Lung (tissue), 12 donors: ENCODE results near the gene PIM3. TPM values are rescaled to one million over a fixed set of nuclear protein-coding genes. Genes with fewer than 3 reads are reported as not detected.

Experiments
- ATAC-seq: fragments of 200-7000 bp; cut with Tn5 transposase; one replicate; pipeline ENCODE4 v1.9.1; 2020; ENCODE audit warnings: moderate number of reproducible peaks; ENCODE audit not compliant: insufficient read depth, low FRiP score
- DNase-seq, 3 donors: peaks; one replicate each; pipeline ENCODE4 v3.0.0-alpha.2; 2013 to 2017
- H3K27ac ChIP-seq, 2 donors: one replicate each; pipeline ENCODE4 v1.5.1; 2013; ENCODE audit warnings: mild to moderate bottlenecking in 2 of 2, moderate library complexity in 2 of 2, control low read depth in 1 of 2, inconsistent platforms in 1 of 2, low read depth in 1 of 2, low read length in 1 of 2
- H3K27me3 ChIP-seq, 3 donors: one replicate each; pipeline ENCODE4 v1.5.1; 2013; ENCODE audit warnings: low read length in 2 of 3; ENCODE audit not compliant: control insufficient read depth in 3 of 3, insufficient read depth in 3 of 3
- H3K36me3 ChIP-seq, 4 donors: one replicate each; pipeline ENCODE4 v1.5.1; 2013; ENCODE audit warnings: low read length in 4 of 4, mild to moderate bottlenecking in 1 of 4, moderate library complexity in 1 of 4; ENCODE audit not compliant: control insufficient read depth in 4 of 4, insufficient read depth in 4 of 4
- H3K4me1 ChIP-seq, 5 donors: one replicate each; pipeline ENCODE4 v1.5.1; 2013; ENCODE audit warnings: low read length in 5 of 5, mild to moderate bottlenecking in 2 of 5, moderate library complexity in 1 of 5; ENCODE audit not compliant: control insufficient read depth in 5 of 5, insufficient read depth in 5 of 5
- H3K4me3 ChIP-seq: one replicate; pipeline ENCODE4 v1.5.1; 2013; ENCODE audit warnings: mild to moderate bottlenecking, control low read depth, moderate library complexity
- H3K9ac ChIP-seq, 2 donors: one replicate each; pipeline ENCODE4 v1.5.1; 2013; ENCODE audit warnings: low read length in 2 of 2, control low read depth in 1 of 2; ENCODE audit not compliant: insufficient read depth in 1 of 2
- H3K9me3 ChIP-seq, 4 donors: one replicate each; pipeline ENCODE4 v1.5.1; 2013; ENCODE audit warnings: low read length in 3 of 4, mild to moderate bottlenecking in 1 of 4, moderate library complexity in 1 of 4; ENCODE audit not compliant: control insufficient read depth in 4 of 4, insufficient read depth in 3 of 4
- whole genome bisulfite sequencing, 2 donors: extraction: QIAGEN DNeasy Blood & Tissue Kit; methylation state at CpG; one replicate each; pipeline ENCODE4 v1.1.7; 2013; 5-methylcytosine and 5-hydroxymethylcytosine counted together
- polyA plus RNA-seq, 2 donors: library from polyadenylated mRNA; stranded (reverse); fragments of 200-250 nt; gene quantifications; one replicate each; pipeline ENCODE4 v1.2.1, GENCODE V29; 2013
- total RNA-seq, 2 donors: library from RNA; depleted of rRNA in 1 of 2; stranded (reverse); fragments of >200 nt in 1 of 2; gene quantifications; one replicate each; pipeline ENCODE4 v1.2.1, GENCODE V29; 2014 to 2021
- TF ChIP-seq, protein P1 (sequence below): IDR thresholded peaks from 2 replicates; pipeline ENCODE4 v1.5.1; 2012; ENCODE audit warnings: mild to moderate bottlenecking; ENCODE audit errors: control extremely low read depth, extremely low read depth
- donor health status: control.
- donor health status: control.
- donor health status: Bipolar disorder and iron deficiency.
- donor health status: healthy.
- donor health status: DM: yes; HTN: yes; CAD: no.

The PIM3 gene
- total and polyA plus RNA-seq, 4 donors = 99.0 to 238 (median 132) TPM

DNA sequence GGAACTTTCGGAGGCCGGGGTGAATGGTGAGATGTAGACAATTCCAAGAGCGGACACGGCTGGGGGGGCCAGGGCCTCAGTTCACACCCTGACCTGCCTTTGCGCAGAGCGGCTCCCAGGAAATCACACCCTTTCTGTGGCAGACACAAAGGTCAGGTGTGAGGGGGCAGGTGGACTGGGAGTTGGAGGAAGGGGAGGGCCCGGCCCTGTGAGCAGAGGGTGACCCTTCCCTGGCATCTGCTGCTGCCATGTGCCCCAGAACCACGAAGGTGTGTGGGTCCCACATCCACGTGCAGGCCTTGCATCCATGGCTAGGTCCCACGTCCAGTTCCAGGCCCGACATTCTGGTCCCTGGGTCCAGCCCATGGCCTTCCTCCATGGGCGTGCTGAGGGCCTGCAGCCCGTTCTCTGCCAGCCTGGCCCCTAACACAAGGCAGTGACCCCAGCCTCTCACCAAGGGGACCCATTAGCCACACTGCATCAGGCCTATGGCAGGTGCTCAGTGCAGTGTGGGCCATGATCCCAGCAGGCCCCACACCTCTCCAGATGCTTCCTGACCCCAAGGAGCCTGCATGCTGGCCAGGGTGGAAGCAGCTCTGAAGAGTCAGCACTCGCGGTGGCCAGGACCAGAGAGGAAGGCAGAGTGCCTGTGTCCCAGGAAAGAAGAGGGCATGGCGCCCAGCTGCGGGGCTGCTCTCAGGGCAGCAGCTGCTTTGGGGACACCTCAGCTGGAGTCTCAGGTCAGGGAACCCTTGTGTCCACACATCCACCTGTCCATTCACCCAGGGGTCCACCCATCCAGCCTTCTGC is 18.9 kb upstream of the PIM3 start:
- no peak overlapping the region for H3K27ac ChIP-seq
- peaks cover 0 to 2% (median 0%) of the 10 kb centered on the region in 4 donors for H3K9me3 ChIP-seq
- DNase-seq (peak in 1 of 3 donors; percentile 13), ATAC-seq (no peak)
- peaks cover 0 to 22% (median 13%) of the 10 kb centered on the region in 5 donors for H3K4me1 ChIP-seq
- 94 to 97% methylated on average over 17 of the region's 17 CpGs for WGBS, 2 donors
- H3K9ac ChIP-seq = no peak overlapping the region
- H3K36me3 ChIP-seq = no peaks in the 10 kb centered on the region
- TF ChIP-seq, protein P1, sequence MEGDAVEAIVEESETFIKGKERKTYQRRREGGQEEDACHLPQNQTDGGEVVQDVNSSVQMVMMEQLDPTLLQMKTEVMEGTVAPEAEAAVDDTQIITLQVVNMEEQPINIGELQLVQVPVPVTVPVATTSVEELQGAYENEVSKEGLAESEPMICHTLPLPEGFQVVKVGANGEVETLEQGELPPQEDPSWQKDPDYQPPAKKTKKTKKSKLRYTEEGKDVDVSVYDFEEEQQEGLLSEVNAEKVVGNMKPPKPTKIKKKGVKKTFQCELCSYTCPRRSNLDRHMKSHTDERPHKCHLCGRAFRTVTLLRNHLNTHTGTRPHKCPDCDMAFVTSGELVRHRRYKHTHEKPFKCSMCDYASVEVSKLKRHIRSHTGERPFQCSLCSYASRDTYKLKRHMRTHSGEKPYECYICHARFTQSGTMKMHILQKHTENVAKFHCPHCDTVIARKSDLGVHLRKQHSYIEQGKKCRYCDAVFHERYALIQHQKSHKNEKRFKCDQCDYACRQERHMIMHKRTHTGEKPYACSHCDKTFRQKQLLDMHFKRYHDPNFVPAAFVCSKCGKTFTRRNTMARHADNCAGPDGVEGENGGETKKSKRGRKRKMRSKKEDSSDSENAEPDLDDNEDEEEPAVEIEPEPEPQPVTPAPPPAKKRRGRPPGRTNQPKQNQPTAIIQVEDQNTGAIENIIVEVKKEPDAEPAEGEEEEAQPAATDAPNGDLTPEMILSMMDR = no peak
- H3K27me3 ChIP-seq = no peaks in the 10 kb centered on the region
- no peak overlapping the region for H3K4me3 ChIP-seq

GRCh38 chr22:49942565-49943404 is 17.8 kb upstream of the PIM3 start:
- Histone ChIP-seq H3K4me1 (peaks cover 0 to 22% (median 6%) of the 10 kb centered on the region in 5 donors), H3K36me3 (no peaks in the 10 kb centered on the region), H3K27me3 (no peaks in the 10 kb centered on the region), H3K27ac (no peak overlapping the region), H3K9ac (no peak overlapping the region), H3K9me3 (peaks cover 0 to 2% (median 0%) of the 10 kb centered on the region in 4 donors), H3K4me3 (no peak overlapping the region)
- ATAC-seq (no peak), DNase-seq (peak in 2 of 3 donors; percentile 47 to 51)
- 83 to 91% methylated on average over 21 of the region's 21 CpGs for WGBS, 2 donors
- TF ChIP-seq, protein P1 = no peak

DNA sequence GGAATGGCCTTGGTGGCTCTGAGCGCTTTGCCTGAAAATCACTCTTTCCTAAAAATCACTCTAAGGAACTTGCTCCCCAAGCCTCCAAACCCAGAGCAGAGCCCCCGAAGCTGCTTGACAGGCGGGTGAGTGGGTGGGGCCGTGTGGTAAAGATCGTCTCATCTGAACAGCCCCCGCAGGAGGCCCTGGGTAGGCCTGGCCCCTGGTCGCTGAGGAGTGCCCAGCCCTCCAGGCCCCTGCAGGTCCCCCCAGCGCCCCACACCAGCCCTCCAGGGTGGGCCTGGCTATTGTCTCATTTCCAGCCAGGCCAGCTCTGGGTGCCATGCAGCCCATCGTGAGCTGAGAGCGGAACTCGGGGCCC is 17.2 kb upstream of the PIM3 start:
- Histone ChIP-seq H3K9me3 (peaks cover 0 to 2% (median 0%) of the 10 kb centered on the region in 4 donors), H3K9ac (no peak overlapping the region), H3K4me1 (peaks cover 0 to 26% (median 4%) of the 10 kb centered on the region in 5 donors), H3K27ac (no peak overlapping the region), H3K4me3 (no peak overlapping the region), H3K27me3 (no peaks in the 10 kb centered on the region), H3K36me3 (no peaks in the 10 kb centered on the region)
- ATAC-seq (no peak), DNase-seq (no peak)
- TF ChIP-seq, protein P1 = no peak
- 83 to 88% methylated on average over 11 of the region's 11 CpGs for WGBS, 2 donors
